ENCODE measurements around the gene OCEL1.
"Not testable (repeated sequence)": the region's sequence is repeated elsewhere in the genome, so short reads cannot be mapped to it uniquely, and the experiment has no call there.

The OCEL1 gene

GRCh38 chr19:17266026-17266425 is 40.0 kb downstream of the OCEL1 start:
- DNase-seq: no peak

GRCh38 chr19:17266589-17266974 is 40.6 kb downstream of the OCEL1 start:
- no peak for DNase-seq

GRCh38 chr19:17266975-17267788 is 41.2 kb downstream of the OCEL1 start, which contains the start of gene BABAM1:
Gene BABAM1 (plus strand): TSS chr19:17267443. CDS start chr19:17268807, 1,364 bp downstream.
- peak; percentile 94 for DNase-seq

- DNase-seq: no peak
These were observed 42.7 kb downstream of the OCEL1 start for GRCh38 chr19:17268754-17269153.

GRCh38 chr19:17274892-17275291 is 48.9 kb downstream of the OCEL1 start:
- DNase-seq: not testable (repeated sequence)

GRCh38 chr19:17275441-17276175 is 49.6 kb downstream of the OCEL1 start:
- DNase-seq: no peak
